ENCODE measurements around the gene DMKN. TPM values are rescaled to one million over a fixed set of nuclear protein-coding genes. Genes with fewer than 3 reads are reported as not detected.

Gene DMKN
- total and polyA plus RNA-seq, 2 of the 4 experiments (the other 2 are of a cell fraction), result 0.36 to 2.4 TPM

- Histone ChIP-seq H3K56ac (ENCODE audit: extremely low read depth, insufficient read depth, low read length) (no peak overlapping the region), H4K91ac (ENCODE audit: insufficient read depth, low read depth, low read length) (no peak overlapping the region), H3K23ac (ENCODE audit: low read depth, low read length) (no peak overlapping the region; the same call in 1 of the 2 replicates), H2BK5ac (ENCODE audit: low read depth, low read length, poor library complexity, severe bottlenecking) (no peak overlapping the region), H3K14ac (replicated peaks; ENCODE audit: low read depth, low read length) (no peak overlapping the region), H4K8ac (ENCODE audit: low read depth in 2 of 2, low read length in 2 of 2) (no peak overlapping the region), H3K18ac (ENCODE audit: low read depth, low read length) (no peak overlapping the region), H3K27ac (ENCODE audit: insufficient read depth, low read length) (no peak overlapping the region), H3K27me3 (ENCODE audit: control insufficient read depth, insufficient read depth, low read length) (peaks cover 37% of the 10 kb centered on the region), H3K4me3 (ENCODE audit: insufficient read depth, low read depth, low read length) (no peak overlapping the region), H2BK120ac (ENCODE audit: low read depth, low read length) (no peak overlapping the region), H3K9ac (ENCODE audit: low read depth, low read length) (no peak overlapping the region), H2BK20ac (ENCODE audit: low read depth, low read length) (no peak overlapping the region), H3K9me3 (ENCODE audit: control insufficient read depth, insufficient read depth, low read length) (no peaks in the 10 kb centered on the region), H3K4me2 (ENCODE audit: low read depth, low read length) (no peak overlapping the region), H3K4me1 (ENCODE audit: control insufficient read depth, insufficient read depth, low read length) (no peaks in the 10 kb centered on the region), H2AFZ (replicated peaks; ENCODE audit: low read length, poor library complexity) (peak overlapping the region; percentile 23), H3K79me1 (ENCODE audit: low read depth in 1 of 2, low read length in 2 of 2) (no peaks in the 10 kb centered on the region), H3K9me1 (ENCODE audit: insufficient read depth, low read length) (0 out of 2 replicates have a peak, but pooled peaks cover 3% of the 10 kb centered on the region), H4K5ac (ENCODE audit: low read depth, low read length) (no peak overlapping the region), H2AK5ac (ENCODE audit: low read depth, low read length) (no peak overlapping the region), H3K4ac (ENCODE audit: low read depth, low read length) (no peak overlapping the region), H3K36me3 (ENCODE audit: control insufficient read depth, insufficient read depth, low read length) (peaks cover 2% of the 10 kb centered on the region; the same call in 1 of the 2 replicates), H4K20me1 (ENCODE audit: insufficient read depth, low read length) (no peaks in the 10 kb centered on the region), H2AK9ac (replicated peaks; ENCODE audit: low read depth, low read length, poor library complexity) (no peak overlapping the region), H2BK15ac (ENCODE audit: low read depth, low read length) (no peak overlapping the region)
- BruUV-seq (replicated peaks), result no TSS peak
- 70% methylated on average over 15 of the region's 30 CpGs; no CpG with 5 or more reads in 1 of the 2 experiments for WGBS, 2 experiments (ENCODE audit: extremely low coverage in 2 of 2, insufficient read length in 1 of 2)
- in situ Hi-C loops (cut with MboI; ENCODE audit: low sequenced_read_pairs), result no loop called here
- DNase-seq (peak; percentile 35), ATAC-seq (ENCODE audit: low read depth) (no peak)
- no peak for TF ChIP-seq CHD1 (IDR thresholded peaks at IDR 0.05; ENCODE audit: low read depth, low read length)
- no peak for TF ChIP-seq MAZ (IDR thresholded peaks at IDR 0.05; ENCODE audit: borderline replicate concordance, low read depth, low read length)
- TF ChIP-seq CEBPB (IDR thresholded peaks at IDR 0.05; ENCODE audit: low read depth, low read length), result no peak
- TF ChIP-seq MAFK (IDR thresholded peaks at IDR 0.05; ENCODE audit: low read depth, low read length), result no peak
- no peak for TF ChIP-seq RFX5 (IDR thresholded peaks at IDR 0.05; ENCODE audit: low read depth, low read length)
- TF ChIP-seq MXI1 (IDR thresholded peaks at IDR 0.05; ENCODE audit: borderline replicate concordance, low read depth, low read length), result no peak
- no peak for TF ChIP-seq NFE2L2 (IDR thresholded peaks at IDR 0.05; ENCODE audit: low read depth, low read length)
- peak; percentile 17; the same call in 1 of the 2 replicates for TF ChIP-seq SMC3 (IDR thresholded peaks at IDR 0.05; ENCODE audit: low read depth, low read length)
- peak; percentile 50 for TF ChIP-seq RAD21 (IDR thresholded peaks at IDR 0.05; ENCODE audit: low read length)
- TF ChIP-seq CTCF (conservative IDR thresholded peaks at IDR 0.05; ENCODE audit: low read depth, low read length), result peak; percentile 39; the same call in 1 of the 2 replicates
- TF ChIP-seq RCOR1 (IDR thresholded peaks at IDR 0.05; ENCODE audit: insufficient replicate concordance, low read length), result no peak
- no peak for TF ChIP-seq BHLHE40 (IDR thresholded peaks at IDR 0.05; ENCODE audit: low read depth, low read length)
- no peak for TF ChIP-seq POLR2A (IDR thresholded peaks at IDR 0.05; ENCODE audit: low read depth, low read length)
- TF ChIP-seq FOS (IDR thresholded peaks at IDR 0.05; ENCODE audit: low read depth, low read length), result no peak
- TF ChIP-seq ELK1 (IDR thresholded peaks at IDR 0.05; ENCODE audit: borderline replicate concordance, low read depth, low read length), result no peak
- no peak for TF ChIP-seq USF2 (IDR thresholded peaks at IDR 0.05; ENCODE audit: low read depth, low read length)
- ChIA-PET POLR2A (ENCODE audit: unreplicated experiment) (no interaction called here), CTCF (no interaction called here)
- intact Hi-C loops (cut with micrococcal nuclease), result no loop called here
- dilution Hi-C loops (cut with HindIII; ENCODE audit: low sequenced_read_pairs, unreplicated experiment), result no loop called here
These were observed 42.0 kb upstream of the DMKN start for GRCh38 chr19:35555301-35556005.

Data from IMR-90 (cell line).